ENCODE data around the gene ENDOU. TPM values are rescaled to one million over a fixed set of nuclear protein-coding genes. Genes with fewer than 3 reads are reported as not detected.

Gene ENDOU
- total and polyA plus RNA-seq, 2 donors from 2014 or later, result 0.28 to 0.91 TPM

- intact Hi-C loops (cut with DNase I), result no loop called here
- H3K36me3 ChIP-seq (ENCODE audit: control insufficient read depth in 2 of 3, insufficient read depth in 3 of 3, low read length in 3 of 3), result peaks cover 2 to 34% (median 27%) of the 10 kb centered on the region in 3 donors
- no peak overlapping the region for H3K27ac ChIP-seq (ENCODE audit: low read depth in 2 of 2, low read length in 2 of 2)
- no peak overlapping the region for H3K4me3 ChIP-seq (ENCODE audit: low read length in 3 of 3)
- H3K9me3 ChIP-seq (ENCODE audit: control insufficient read depth in 2 of 3, insufficient read depth in 1 of 3, low read length in 3 of 3), result no peaks in the 10 kb centered on the region
- no peaks in the 10 kb centered on the region for H3K27me3 ChIP-seq (ENCODE audit: control insufficient read depth, insufficient read depth, low read length)
- no peak for DNase-seq
- no peak for FAIRE-seq
- no peak overlapping the region for H3K9ac ChIP-seq (ENCODE audit: low read length in 3 of 3)
- peaks cover 0 to 6% (median 0%) of the 10 kb centered on the region in 3 donors for H3K4me1 ChIP-seq (ENCODE audit: control insufficient read depth in 2 of 3, insufficient read depth in 2 of 3, low read depth in 1 of 3, low read length in 3 of 3)
- TF ChIP-seq CTCF (IDR thresholded peaks at IDR 0.05; ENCODE audit: borderline replicate concordance, extremely low read depth, insufficient read depth), result no peak
These were observed 21.8 kb upstream of the ENDOU start for GRCh38 chr12:47747126-47747525.

- DNase-seq (no peak), FAIRE-seq (no peak)
- H3K36me3 ChIP-seq (ENCODE audit: control insufficient read depth in 2 of 3, insufficient read depth in 3 of 3, low read length in 3 of 3), result peaks cover 2 to 30% (median 26%) of the 10 kb centered on the region in 3 donors
- no peak overlapping the region for H3K9ac ChIP-seq (ENCODE audit: low read length in 3 of 3)
- no peak overlapping the region for H3K27ac ChIP-seq (ENCODE audit: low read depth in 2 of 2, low read length in 2 of 2)
- intact Hi-C loops (cut with DNase I), result no loop called here
- H3K9me3 ChIP-seq (ENCODE audit: control insufficient read depth in 2 of 3, insufficient read depth in 1 of 3, low read length in 3 of 3), result no peaks in the 10 kb centered on the region
- no peak overlapping the region for H3K4me3 ChIP-seq (ENCODE audit: low read length in 3 of 3)
- no peaks in the 10 kb centered on the region for H3K27me3 ChIP-seq (ENCODE audit: control insufficient read depth, insufficient read depth, low read length)
- no peak for TF ChIP-seq CTCF (IDR thresholded peaks at IDR 0.05; ENCODE audit: borderline replicate concordance, extremely low read depth, insufficient read depth)
- peaks cover 0 to under 1% (median 0%) of the 10 kb centered on the region in 3 donors for H3K4me1 ChIP-seq (ENCODE audit: control insufficient read depth in 2 of 3, insufficient read depth in 2 of 3, low read depth in 1 of 3, low read length in 3 of 3)
These were observed 21.2 kb upstream of the ENDOU start for GRCh38 chr12:47746523-47746922.

GRCh38 chr12:47746073-47746472 lies 20.8 kb upstream of the ENDOU start:
- H3K27ac ChIP-seq (ENCODE audit: low read depth in 2 of 2, low read length in 2 of 2), result no peak overlapping the region
- H3K4me3 ChIP-seq (ENCODE audit: low read length in 3 of 3), result no peak overlapping the region
- no peaks in the 10 kb centered on the region for H3K27me3 ChIP-seq (ENCODE audit: control insufficient read depth, insufficient read depth, low read length)
- no peak for DNase-seq
- H3K36me3 ChIP-seq (ENCODE audit: control insufficient read depth in 2 of 3, insufficient read depth in 3 of 3, low read length in 3 of 3), result peaks cover 2 to 26% (median 24%) of the 10 kb centered on the region in 3 donors
- no peak for FAIRE-seq
- no peaks in the 10 kb centered on the region for H3K9me3 ChIP-seq (ENCODE audit: control insufficient read depth in 2 of 3, insufficient read depth in 1 of 3, low read length in 3 of 3)
- no peaks in the 10 kb centered on the region for H3K4me1 ChIP-seq (ENCODE audit: control insufficient read depth in 2 of 3, insufficient read depth in 2 of 3, low read depth in 1 of 3, low read length in 3 of 3)
- no peak overlapping the region for H3K9ac ChIP-seq (ENCODE audit: low read length in 3 of 3)
- intact Hi-C loops (cut with DNase I), result no loop called here
- TF ChIP-seq CTCF (IDR thresholded peaks at IDR 0.05; ENCODE audit: borderline replicate concordance, extremely low read depth, insufficient read depth), result no peak

- no peak for FAIRE-seq
These were observed 20.3 kb upstream of the ENDOU start for GRCh38 chr12:47745485-47746041.

More at GRCh38 chr12:47745485-47746041, 20.3 kb upstream of the ENDOU start:
- Histone ChIP-seq H3K27me3 (ENCODE audit: control insufficient read depth, insufficient read depth, low read length) (no peaks in the 10 kb centered on the region), H3K4me3 (ENCODE audit: low read length in 3 of 3) (no peak overlapping the region), H3K27ac (ENCODE audit: low read depth in 2 of 2, low read length in 2 of 2) (no peak overlapping the region), H3K4me1 (ENCODE audit: control insufficient read depth in 2 of 3, insufficient read depth in 2 of 3, low read depth in 1 of 3, low read length in 3 of 3) (no peaks in the 10 kb centered on the region), H3K9me3 (ENCODE audit: control insufficient read depth in 2 of 3, insufficient read depth in 1 of 3, low read length in 3 of 3) (no peaks in the 10 kb centered on the region), H3K36me3 (ENCODE audit: control insufficient read depth in 2 of 3, insufficient read depth in 3 of 3, low read length in 3 of 3) (peaks cover 2 to 22% (median 21%) of the 10 kb centered on the region in 3 donors), H3K9ac (ENCODE audit: low read length in 3 of 3) (no peak overlapping the region)
- DNase-seq, result no peak
- TF ChIP-seq CTCF (IDR thresholded peaks at IDR 0.05; ENCODE audit: borderline replicate concordance, extremely low read depth, insufficient read depth), result no peak
- intact Hi-C loops (cut with DNase I), result no loop called here

Measured in kidney (tissue), 14 donors.